Measurements from ENCODE around the gene FRMD5. TPM values are rescaled to one million over a fixed set of nuclear protein-coding genes. Genes with fewer than 3 reads are reported as not detected.
A peak's percentile ranks its signal among the peaks of the same experiment; 100 is the strongest.
"Not testable (repeated sequence)": the region's sequence is repeated elsewhere in the genome, so short reads cannot be mapped to it uniquely, and the experiment has no call there.

Gene FRMD5
- total RNA-seq, 3 donors from 2014 or later = 1.8 to 2.3 (median 1.9) TPM

DNA sequence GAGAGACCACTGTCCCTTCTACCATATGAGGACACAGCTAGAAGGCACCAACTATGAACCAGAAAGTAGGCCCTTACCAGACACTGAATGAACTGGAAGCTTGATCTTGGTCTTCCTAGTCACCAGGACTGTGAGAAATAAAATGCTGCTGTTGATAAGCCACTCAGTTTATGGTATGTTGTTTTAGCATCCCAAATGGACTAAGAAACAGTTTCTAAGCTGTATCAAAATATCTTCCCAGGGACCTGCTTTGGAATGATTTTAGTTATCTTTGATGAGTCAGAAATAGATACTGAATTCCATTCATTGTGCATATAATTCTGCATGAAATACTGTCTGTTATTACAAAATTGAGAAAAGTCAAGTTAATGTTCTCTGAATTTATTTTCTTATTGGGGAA, 349.6 kb downstream of the FRMD5 start:
- TF ChIP-seq, protein P1, sequence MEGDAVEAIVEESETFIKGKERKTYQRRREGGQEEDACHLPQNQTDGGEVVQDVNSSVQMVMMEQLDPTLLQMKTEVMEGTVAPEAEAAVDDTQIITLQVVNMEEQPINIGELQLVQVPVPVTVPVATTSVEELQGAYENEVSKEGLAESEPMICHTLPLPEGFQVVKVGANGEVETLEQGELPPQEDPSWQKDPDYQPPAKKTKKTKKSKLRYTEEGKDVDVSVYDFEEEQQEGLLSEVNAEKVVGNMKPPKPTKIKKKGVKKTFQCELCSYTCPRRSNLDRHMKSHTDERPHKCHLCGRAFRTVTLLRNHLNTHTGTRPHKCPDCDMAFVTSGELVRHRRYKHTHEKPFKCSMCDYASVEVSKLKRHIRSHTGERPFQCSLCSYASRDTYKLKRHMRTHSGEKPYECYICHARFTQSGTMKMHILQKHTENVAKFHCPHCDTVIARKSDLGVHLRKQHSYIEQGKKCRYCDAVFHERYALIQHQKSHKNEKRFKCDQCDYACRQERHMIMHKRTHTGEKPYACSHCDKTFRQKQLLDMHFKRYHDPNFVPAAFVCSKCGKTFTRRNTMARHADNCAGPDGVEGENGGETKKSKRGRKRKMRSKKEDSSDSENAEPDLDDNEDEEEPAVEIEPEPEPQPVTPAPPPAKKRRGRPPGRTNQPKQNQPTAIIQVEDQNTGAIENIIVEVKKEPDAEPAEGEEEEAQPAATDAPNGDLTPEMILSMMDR (IDR thresholded peaks at IDR 0.05) = no peak
- intact Hi-C loops (cut with DNase I, micrococcal nuclease) = no loop called here
- H3K4me1 ChIP-seq (ENCODE audit: low read depth) = no peaks in the 10 kb centered on the region
- no peak overlapping the region for H3K4me3 ChIP-seq
- peaks cover 2% of the 10 kb centered on the region for H3K36me3 ChIP-seq (ENCODE audit: low read depth)
- no peak for ATAC-seq
- DNase-seq = no peak
- no peaks in the 10 kb centered on the region for H3K9me3 ChIP-seq

DNA sequence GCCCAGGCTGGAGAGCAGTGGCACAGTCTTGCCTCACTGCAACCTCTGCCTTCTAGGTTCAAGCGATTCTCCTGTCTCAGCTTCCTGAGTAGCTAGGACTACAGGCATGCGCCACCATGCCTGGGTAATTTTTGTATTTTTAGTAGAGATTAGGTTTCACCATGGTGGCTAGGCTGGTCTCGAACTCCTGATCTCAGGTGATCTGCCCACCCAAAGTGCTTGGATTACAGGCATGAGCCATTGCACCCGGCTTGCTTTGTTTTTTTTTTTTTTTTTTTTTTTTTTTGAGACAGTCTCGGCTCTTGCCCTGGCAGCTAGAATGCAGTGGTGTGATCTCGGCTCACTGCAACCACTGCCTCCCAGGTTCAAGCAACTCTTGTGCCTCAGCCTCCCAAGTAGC, 362.6 kb downstream of the FRMD5 start:
- intact Hi-C loops (cut with DNase I, micrococcal nuclease); H3K4me1 ChIP-seq (ENCODE audit: low read depth); DNase-seq; ATAC-seq; H3K9me3 ChIP-seq; H3K4me3 ChIP-seq; H3K36me3 ChIP-seq (ENCODE audit: low read depth): not testable (repeated sequence)

DNA sequence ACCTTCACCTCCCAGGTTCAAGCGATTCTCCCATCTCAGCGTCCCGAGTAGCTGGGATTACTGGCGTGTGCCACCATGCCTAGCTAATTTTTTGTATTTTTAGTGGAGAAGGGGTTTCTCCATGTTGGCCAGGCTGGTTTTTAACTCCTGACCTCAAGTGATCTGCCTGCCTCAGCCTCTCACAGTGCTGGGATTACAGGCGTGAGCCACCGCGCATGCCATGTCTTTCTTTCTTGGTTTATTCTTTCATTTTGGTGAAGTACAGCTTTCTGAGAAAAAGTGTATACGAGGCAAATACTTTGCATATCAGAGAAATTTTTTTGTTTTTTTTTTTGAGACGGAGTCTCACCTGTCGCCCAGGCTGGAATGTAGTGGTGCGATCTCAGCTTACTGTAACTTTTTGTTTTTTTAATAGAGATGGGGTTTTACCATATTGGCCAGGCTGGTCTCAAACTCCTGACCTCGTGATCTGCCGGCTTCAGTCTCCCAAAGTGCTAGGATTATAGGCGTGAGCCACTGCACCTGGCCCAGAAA, 363.5 kb downstream of the FRMD5 start:
- DNase-seq; H3K4me1 ChIP-seq (ENCODE audit: low read depth); intact Hi-C loops (cut with DNase I, micrococcal nuclease); H3K4me3 ChIP-seq; H3K36me3 ChIP-seq (ENCODE audit: low read depth); ATAC-seq; H3K9me3 ChIP-seq: not testable (repeated sequence)

DNA sequence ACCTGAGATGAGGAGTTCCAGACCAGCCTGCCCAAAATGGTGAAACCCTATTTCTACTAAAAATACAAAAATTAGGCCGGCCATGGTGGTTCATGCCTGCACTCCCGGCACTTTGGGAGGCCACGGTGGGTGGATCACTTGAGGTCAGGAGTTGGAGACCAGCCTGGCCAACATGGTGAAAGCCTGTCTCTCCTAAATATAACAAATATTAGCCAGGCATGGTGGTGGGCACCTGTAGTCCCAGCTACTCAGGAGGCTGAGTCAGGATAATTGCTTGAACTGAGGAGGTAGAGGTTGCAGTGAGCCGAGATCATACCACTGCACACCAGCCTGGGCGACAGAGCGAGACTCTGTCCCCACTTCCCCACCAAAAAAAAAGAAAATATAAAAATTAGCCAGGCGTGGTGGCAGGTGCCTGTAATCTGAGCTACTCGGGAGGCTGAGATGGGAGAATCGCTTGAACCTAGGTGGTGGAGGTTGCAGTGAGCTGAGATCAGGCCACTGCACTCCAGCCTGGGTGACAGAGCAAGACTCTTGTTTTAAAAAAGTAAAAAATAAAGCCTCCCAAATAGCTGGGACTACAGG, 364.3 kb downstream of the FRMD5 start:
- H3K36me3 ChIP-seq (ENCODE audit: low read depth); ATAC-seq; DNase-seq; H3K4me3 ChIP-seq; H3K4me1 ChIP-seq (ENCODE audit: low read depth); intact Hi-C loops (cut with DNase I, micrococcal nuclease); H3K9me3 ChIP-seq: not testable (repeated sequence)

DNA sequence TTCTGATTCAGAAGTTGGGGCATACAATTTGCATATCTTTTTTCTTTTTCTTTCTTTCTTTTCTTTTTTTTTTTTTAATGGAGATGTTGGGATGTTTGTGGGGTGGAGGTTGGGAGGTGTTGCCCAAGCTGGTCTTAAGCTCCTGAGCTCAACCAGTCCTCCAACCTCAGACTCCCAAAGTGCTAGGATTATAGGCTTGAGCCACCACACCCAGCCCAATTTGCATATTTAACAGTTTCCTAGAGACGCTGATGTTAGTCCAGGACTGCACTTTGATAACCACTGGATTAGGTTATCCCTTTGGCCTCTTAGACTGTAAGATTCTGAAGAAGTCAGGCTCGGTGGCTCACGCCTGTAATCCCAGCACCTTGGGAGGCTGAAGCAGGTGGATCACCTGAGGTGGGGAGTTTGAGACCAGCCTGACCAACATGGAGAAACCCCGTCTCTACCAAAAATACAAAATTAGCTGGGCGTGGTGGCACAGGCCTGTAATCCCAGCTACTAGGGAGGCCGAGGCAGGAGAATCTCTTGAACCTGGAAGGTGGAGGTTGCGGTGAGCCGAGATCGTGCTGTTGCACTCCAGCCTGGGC, 365.0 kb downstream of the FRMD5 start:
- H3K4me1 ChIP-seq (ENCODE audit: low read depth); intact Hi-C loops (cut with DNase I, micrococcal nuclease); H3K36me3 ChIP-seq (ENCODE audit: low read depth); H3K9me3 ChIP-seq; DNase-seq; H3K4me3 ChIP-seq; ATAC-seq: not testable (repeated sequence)

DNA sequence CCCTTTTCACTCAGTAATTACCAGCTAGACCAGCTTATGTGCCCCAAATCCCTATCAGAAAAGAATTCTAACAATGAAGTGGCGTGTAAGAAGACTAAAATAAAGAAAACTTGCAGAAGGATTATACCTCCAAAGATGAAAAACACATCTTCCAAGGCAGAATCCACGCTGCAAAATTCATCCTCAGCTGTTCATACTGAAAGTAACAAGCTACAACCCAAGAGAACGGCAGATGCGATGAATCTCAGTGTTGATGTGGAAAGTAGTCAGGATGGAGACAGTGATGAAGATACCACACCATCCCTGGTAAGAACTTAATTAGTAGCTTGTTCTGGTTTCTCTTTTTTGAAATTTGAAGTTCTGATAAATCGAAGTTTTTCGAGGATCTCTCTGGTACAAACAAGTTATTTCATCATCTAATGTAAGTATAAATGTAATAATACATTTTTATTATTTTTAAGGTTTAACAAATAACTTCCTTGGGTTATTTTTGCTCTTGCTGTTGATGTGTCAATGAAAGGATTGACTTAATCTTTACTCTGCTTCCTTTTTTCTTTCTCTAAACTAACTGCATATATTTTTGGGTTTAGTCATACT, 366.9 kb downstream of the FRMD5 start:
- Histone ChIP-seq H3K9me3 (no peaks in the 10 kb centered on the region), H3K4me3 (no peak overlapping the region), H3K4me1 (ENCODE audit: low read depth) (peaks cover 20% of the 10 kb centered on the region), H3K36me3 (ENCODE audit: low read depth) (no peaks in the 10 kb centered on the region)
- ATAC-seq (no peak), DNase-seq (no peak)
- TF ChIP-seq, protein P1 (IDR thresholded peaks at IDR 0.05) = no peak
- intact Hi-C loops (cut with DNase I, micrococcal nuclease) = no loop called here

DNA sequence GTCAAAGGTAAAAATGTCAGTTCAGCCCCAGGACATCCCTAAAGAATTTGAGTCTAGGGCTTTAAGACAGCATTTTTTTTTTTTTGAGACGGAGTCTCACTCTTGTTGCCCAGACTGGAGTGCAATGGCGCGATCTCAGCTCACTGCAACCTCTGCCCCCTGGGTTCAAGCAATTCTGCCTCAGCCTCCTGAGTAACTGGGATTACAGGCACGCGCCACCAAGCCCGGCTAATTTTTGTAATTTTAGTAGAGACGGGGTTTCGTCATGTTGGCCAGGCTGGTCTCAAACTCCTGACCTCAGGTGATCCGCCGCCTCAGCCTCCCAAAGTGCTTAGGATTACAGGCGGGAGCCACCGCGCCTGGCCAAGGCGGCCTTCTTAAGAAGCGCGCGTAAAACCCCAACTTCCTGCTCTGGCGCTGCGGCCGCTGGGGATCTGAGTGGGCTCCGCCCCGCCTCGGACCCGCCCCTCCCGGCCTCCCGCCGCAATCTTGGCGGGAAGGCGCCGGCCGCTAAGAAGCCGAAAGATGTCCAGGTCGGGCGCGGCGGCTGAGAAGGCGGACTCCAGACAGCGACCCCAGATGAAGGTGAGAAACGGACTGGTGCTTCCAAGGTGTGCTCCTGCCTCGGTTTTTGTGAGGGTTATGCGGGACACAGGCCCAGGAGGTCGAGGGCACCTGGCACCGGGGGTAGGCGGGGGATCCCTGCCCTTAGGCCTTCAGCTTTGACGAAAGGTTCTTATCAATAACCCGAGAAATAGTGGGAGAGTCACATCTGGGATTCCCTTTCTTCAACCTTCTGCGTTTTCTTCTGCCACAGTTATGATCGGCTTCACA, 368.3 kb downstream of the FRMD5 start, which contains the start of gene WDR76:
WDR76 (plus strand) TSS at position 495 of the 834 bp plus-strand sequence; CDS start at position 526, 31 bp downstream.
- Histone ChIP-seq H3K9me3 (no peaks in the 10 kb centered on the region), H3K4me1 (ENCODE audit: low read depth) (peaks cover 28% of the 10 kb centered on the region), H3K36me3 (ENCODE audit: low read depth) (no peaks in the 10 kb centered on the region), H3K4me3 (peak within 1 kb of the TSS; percentile 11)
- DNase-seq (peak; percentile 89 to 92 (median 90)), ATAC-seq (peak; percentile 88)
- TF ChIP-seq, protein P1 (IDR thresholded peaks at IDR 0.05) = no peak
- intact Hi-C loops (cut with DNase I, micrococcal nuclease) = no loop called here
